Stimulated activated naive CD8-positive, alpha-beta T cell treated with anti-CD3 and anti-CD28 coated beads, Interleukin-15, amount 100 ng/mL, for 72 hours (primary cell): ENCODE results near the gene RPS6KL1.

ENCODE experiments used
- ATAC-seq: fragments of 150-1000 bp; cut with Tn5 transposase; 2 replicates; pipeline ENCODE4 v1.10.0; 2021; ENCODE audit warnings: mild to moderate bottlenecking, moderate library complexity
- DNase-seq, 2 donors: peaks; one replicate each; pipeline ENCODE4 v3.0.0; 2021 to 2022
- H3K27ac Mint-ChIP-seq, 2 donors: one replicate each; pipeline ENCODE4 v1.8.0; 2022; ENCODE audit warnings: mild to moderate bottlenecking in 2 of 2, mixed read lengths in 2 of 2, moderate library complexity in 2 of 2
- H3K27me3 Mint-ChIP-seq: one replicate; pipeline ENCODE4 v1.8.0; 2022; ENCODE audit warnings: mixed read lengths
- H3K4me1 Mint-ChIP-seq: one replicate; pipeline ENCODE4 v1.8.0; 2022; ENCODE audit warnings: mild to moderate bottlenecking, mixed read lengths
- H3K4me3 Mint-ChIP-seq, 2 donors: one replicate each; pipeline ENCODE4 v1.8.0; 2022; ENCODE audit warnings: mild to moderate bottlenecking in 2 of 2, mixed read lengths in 2 of 2, moderate library complexity in 1 of 2
- H3K9me3 Mint-ChIP-seq, 2 donors: one replicate each; pipeline ENCODE4 v1.8.0; 2022; ENCODE audit warnings: mixed read lengths in 2 of 2

The RPS6KL1 gene

GRCh38 chr14:74898694-74899093 lies 24.4 kb downstream of the RPS6KL1 start:
- Mint-ChIP-seq H3K4me1 (peaks cover 9% of the 10 kb centered on the region), H3K27ac (peak overlapping the region in 1 of 2 donors; percentile 41), H3K4me3 (no peak overlapping the region), H3K27me3 (no peaks in the 10 kb centered on the region), H3K9me3 (no peaks in the 10 kb centered on the region)
- DNase-seq: no peak
- no peak for ATAC-seq

GRCh38 chr14:74898083-74898482 lies 25.0 kb downstream of the RPS6KL1 start:
- H3K27ac Mint-ChIP-seq: no peak overlapping the region
- no peaks in the 10 kb centered on the region for H3K9me3 Mint-ChIP-seq
- H3K4me3 Mint-ChIP-seq: no peak overlapping the region
- no peak for ATAC-seq
- no peak for DNase-seq
- peaks cover 8% of the 10 kb centered on the region for H3K4me1 Mint-ChIP-seq
- H3K27me3 Mint-ChIP-seq: no peaks in the 10 kb centered on the region

- DNase-seq: no peak
- no peaks in the 10 kb centered on the region for H3K9me3 Mint-ChIP-seq
- H3K4me1 Mint-ChIP-seq: peaks cover 3% of the 10 kb centered on the region
- no peaks in the 10 kb centered on the region for H3K27me3 Mint-ChIP-seq
- H3K27ac Mint-ChIP-seq: no peak overlapping the region
- H3K4me3 Mint-ChIP-seq: no peak overlapping the region
- ATAC-seq: no peak
Measured at GRCh38 chr14:74897642-74898041, 25.4 kb downstream of the RPS6KL1 start.

GRCh38 chr14:74896400-74896799 lies 26.7 kb downstream of the RPS6KL1 start:
- no peaks in the 10 kb centered on the region for H3K4me1 Mint-ChIP-seq
- DNase-seq (no peak), ATAC-seq (no peak)
- no peak overlapping the region for H3K4me3 Mint-ChIP-seq
- H3K27ac Mint-ChIP-seq: peak overlapping the region in 1 of 2 donors; percentile 21
- H3K27me3 Mint-ChIP-seq: no peaks in the 10 kb centered on the region
- H3K9me3 Mint-ChIP-seq: no peaks in the 10 kb centered on the region

GRCh38 chr14:74893614-74894091 lies 29.4 kb downstream of the RPS6KL1 start:
- Mint-ChIP-seq H3K27me3 (no peaks in the 10 kb centered on the region), H3K4me1 (no peaks in the 10 kb centered on the region), H3K9me3 (no peaks in the 10 kb centered on the region), H3K27ac (peak overlapping the region in 1 of 2 donors; percentile 3), H3K4me3 (no peak overlapping the region)
- DNase-seq: no peak
- ATAC-seq: no peak

- no peak overlapping the region for H3K27ac Mint-ChIP-seq
- ATAC-seq: no peak
- H3K9me3 Mint-ChIP-seq: no peaks in the 10 kb centered on the region
Measured at GRCh38 chr14:74892745-74893144, 30.3 kb downstream of the RPS6KL1 start.

GRCh38 chr14:74891870-74892269 lies 31.2 kb downstream of the RPS6KL1 start:
- Mint-ChIP-seq H3K27me3 (no peaks in the 10 kb centered on the region), H3K27ac (no peak overlapping the region), H3K9me3 (no peaks in the 10 kb centered on the region), H3K4me1 (peaks cover 6% of the 10 kb centered on the region), H3K4me3 (no peak overlapping the region)
- DNase-seq (no peak), ATAC-seq (no peak)

More at GRCh38 chr14:74892745-74893144, 30.3 kb downstream of the RPS6KL1 start:
- Mint-ChIP-seq H3K4me1 (peaks cover 4% of the 10 kb centered on the region), H3K27me3 (no peaks in the 10 kb centered on the region), H3K4me3 (no peak overlapping the region)
- DNase-seq: no peak

GRCh38 chr14:74890262-74890661 lies 32.8 kb downstream of the RPS6KL1 start:
- Mint-ChIP-seq H3K4me1 (peaks cover 21% of the 10 kb centered on the region), H3K9me3 (no peaks in the 10 kb centered on the region), H3K4me3 (no peak overlapping the region), H3K27ac (no peak overlapping the region), H3K27me3 (no peaks in the 10 kb centered on the region)
- no peak for ATAC-seq
- DNase-seq: no peak

- ATAC-seq: no peak
Measured at GRCh38 chr14:74888164-74889158, 34.6 kb downstream of the RPS6KL1 start.

GRCh38 chr14:74886001-74886400 lies 37.1 kb downstream of the RPS6KL1 start:
- no peak for DNase-seq
- Mint-ChIP-seq H3K4me1 (peaks cover 55% of the 10 kb centered on the region), H3K9me3 (no peaks in the 10 kb centered on the region), H3K4me3 (no peak overlapping the region), H3K27ac (peak overlapping the region; percentile 65 to 71), H3K27me3 (no peaks in the 10 kb centered on the region)
- ATAC-seq: no peak

More at GRCh38 chr14:74888164-74889158, 34.6 kb downstream of the RPS6KL1 start:
- Mint-ChIP-seq H3K4me3 (no peak overlapping the region), H3K4me1 (peaks cover 39% of the 10 kb centered on the region), H3K9me3 (no peaks in the 10 kb centered on the region), H3K27me3 (no peaks in the 10 kb centered on the region), H3K27ac (peak overlapping the region; percentile 87 to 90)
- no peak for DNase-seq

- DNase-seq: no peak
- H3K27me3 Mint-ChIP-seq: no peaks in the 10 kb centered on the region
- peak overlapping the region; percentile 97 to 99 for H3K27ac Mint-ChIP-seq
- peak; percentile 64 for ATAC-seq
- no peaks in the 10 kb centered on the region for H3K9me3 Mint-ChIP-seq
- peaks cover 66% of the 10 kb centered on the region for H3K4me1 Mint-ChIP-seq
- peak overlapping the region; percentile 96 to 97 for H3K4me3 Mint-ChIP-seq
Measured at GRCh38 chr14:74882103-74882920, 40.7 kb downstream of the RPS6KL1 start.

GRCh38 chr14:74881431-74882102 lies 41.5 kb downstream of the RPS6KL1 start, which contains the start of gene DLST:
Gene DLST (plus strand): TSS chr14:74881916. CDS start chr14:74881954, 38 bp downstream.
- Mint-ChIP-seq H3K4me3 (peak within 1 kb of the TSS; percentile 96 to 97), H3K27ac (peak within 1 kb of the TSS; percentile 97 to 99), H3K27me3 (no peaks in the 10 kb centered on the region), H3K9me3 (no peaks in the 10 kb centered on the region), H3K4me1 (peaks cover 67% of the 10 kb centered on the region)
- peak; percentile 90 to 91 for DNase-seq
- peak; percentile 98 for ATAC-seq

- no peaks in the 10 kb centered on the region for H3K27me3 Mint-ChIP-seq
- peaks cover 63% of the 10 kb centered on the region for H3K4me1 Mint-ChIP-seq
- no peak for DNase-seq
- H3K27ac Mint-ChIP-seq: no peak overlapping the region
- no peaks in the 10 kb centered on the region for H3K9me3 Mint-ChIP-seq
- ATAC-seq: no peak
- peak overlapping the region in 1 of 2 donors; percentile 41 for H3K4me3 Mint-ChIP-seq
Measured at GRCh38 chr14:74879427-74880182, 43.5 kb downstream of the RPS6KL1 start.
